Panc1 (cell line): ENCODE results near the gene SPEM2. TPM values are rescaled to one million over a fixed set of nuclear protein-coding genes. Genes with fewer than 3 reads are reported as not detected.

Experiments used
- ATAC-seq: fragments of 200-7000 bp; cut with Tn5 transposase; 2 replicates; pipeline ENCODE4 v1.9.1; 2020; ENCODE audit warnings: mild to moderate bottlenecking, moderate library complexity
- BruUV-seq: library from RNA; stranded (reverse); fragments of 400-500 nt; replicated peaks from 2 replicates; lab custom pipeline; 2021; lab: Mats Ljungman, UMichigan
- CTCF ChIA-PET: fragments of 300-600 bp; sonication (Branson Sonifier 250); formaldehyde crosslinking; loops from one replicate; lab custom pipeline; 2022; ENCODE audit warnings: antibody characterized with exemption; lab: Charles Lee
- POLR2A ChIA-PET: fragments of 300-600 bp; sonication (Branson Sonifier 250); formaldehyde crosslinking; loops from one replicate; lab custom pipeline; 2022; ENCODE audit warnings: antibody characterized with exemption; lab: Charles Lee
- DNase-seq: peaks from one replicate; pipeline ENCODE4 v3.0.0-alpha.2; 2010; ENCODE audit warnings: low read depth, low spot score
- H3K27ac ChIP-seq: 2 replicates; pipeline ENCODE4 v1.5.1; 2011; ENCODE audit warnings: mild to moderate bottlenecking, low read length, inconsistent platforms
- H3K27me3 ChIP-seq: fragments of 200-500 bp; sonication (Bioruptor generic); 2 replicates; pipeline ENCODE4 v1.6.0; 2014; ENCODE audit warnings: low read length, inconsistent platforms; ENCODE audit not compliant: control insufficient read depth, insufficient read depth
- H3K36me3 ChIP-seq: fragments of 200-500 bp; sonication (Bioruptor generic); 2 replicates; pipeline ENCODE4 v1.5.1; 2014; ENCODE audit warnings: inconsistent platforms, mild to moderate bottlenecking, low read length, moderate library complexity; ENCODE audit not compliant: control insufficient read depth, insufficient read depth
- H3K4me1 ChIP-seq: 2 replicates; pipeline ENCODE4 v1.5.1; 2011; ENCODE audit warnings: inconsistent platforms, mild to moderate bottlenecking, low read length, moderate library complexity; ENCODE audit not compliant: control insufficient read depth, insufficient read depth
- H3K4me3 ChIP-seq, 2 experiments: 2 replicates each; pipeline ENCODE4 v1.5.1; 2011 to 2012; ENCODE audit warnings: low read depth in 2 of 2, low read length in 2 of 2, mild to moderate bottlenecking in 2 of 2, inconsistent platforms in 1 of 2, moderate library complexity in 1 of 2
- H3K9me3 ChIP-seq: fragments of 200-500 bp; sonication (Bioruptor generic); 2 replicates; pipeline ENCODE4 v1.5.1; 2014; ENCODE audit warnings: low read depth, mild to moderate bottlenecking, inconsistent platforms, low read length, moderate library complexity; ENCODE audit not compliant: control insufficient read depth, insufficient read depth
- POLR2AphosphoS5 ChIP-seq: IDR thresholded peaks from 2 replicates; pipeline ENCODE4 v1.6.1; 2012; ENCODE audit warnings: mild to moderate bottlenecking, low read depth, low read length, moderate library complexity
- REST ChIP-seq, 2 experiments: IDR thresholded peaks; 2 replicates each; pipeline ENCODE4 v1.6.1; 2011 to 2012; ENCODE audit warnings: low read depth in 2 of 2, control low read depth in 1 of 2, low read length in 1 of 2, mild to moderate bottlenecking in 1 of 2, moderate library complexity in 1 of 2; ENCODE audit not compliant: insufficient read depth in 1 of 2
- SIN3A ChIP-seq: IDR thresholded peaks from 2 replicates; pipeline ENCODE4 v1.6.1; 2012; ENCODE audit warnings: low read depth, mild to moderate bottlenecking, low read length, moderate library complexity, borderline replicate concordance; ENCODE audit not compliant: insufficient read depth
- in situ Hi-C: cut with HindIII; loops from 2 replicates; pipeline ENCODE4 v1.10.0; 2016; ENCODE audit warnings: low sequenced_read_pairs, low pct_unique_long_range_greater_than_20kb
- intact Hi-C: fragments of 100-400 bp; cut with micrococcal nuclease; formaldehyde crosslinking; loops from one replicate; pipeline ENCODE4 v1.10.0; 2022; ENCODE audit not compliant: unreplicated experiment
- total RNA-seq: library from RNA; stranded (reverse); gene quantifications from one replicate; pipeline ENCODE4 v1.2.1, GENCODE V29; 2021; ENCODE audit not compliant: unreplicated experiment
- TF ChIP-seq, protein P1 (sequence below): fragments of 450-650 bp; IDR thresholded peaks from 2 replicates; pipeline ENCODE4 v1.5.1; 2017; ENCODE audit warnings: mild to moderate bottlenecking

The SPEM2 gene
- total RNA-seq, 1 experiment from 2014 or later = not detected

- Histone ChIP-seq H3K4me1 (no peaks in the 10 kb centered on the region), H3K27ac (no peak overlapping the region), H3K4me3 (no peak overlapping the region), H3K9me3 (no peaks in the 10 kb centered on the region), H3K36me3 (no peaks in the 10 kb centered on the region), H3K27me3 (no peaks in the 10 kb centered on the region)
- TF ChIP-seq SIN3A (no peak), REST (IDR thresholded peaks at IDR 0.05; ENCODE audit: insufficient read depth in 1 of 2, low read depth in 2 of 2, low read length in 1 of 2) (no peak)
- TF ChIP-seq, protein P1, sequence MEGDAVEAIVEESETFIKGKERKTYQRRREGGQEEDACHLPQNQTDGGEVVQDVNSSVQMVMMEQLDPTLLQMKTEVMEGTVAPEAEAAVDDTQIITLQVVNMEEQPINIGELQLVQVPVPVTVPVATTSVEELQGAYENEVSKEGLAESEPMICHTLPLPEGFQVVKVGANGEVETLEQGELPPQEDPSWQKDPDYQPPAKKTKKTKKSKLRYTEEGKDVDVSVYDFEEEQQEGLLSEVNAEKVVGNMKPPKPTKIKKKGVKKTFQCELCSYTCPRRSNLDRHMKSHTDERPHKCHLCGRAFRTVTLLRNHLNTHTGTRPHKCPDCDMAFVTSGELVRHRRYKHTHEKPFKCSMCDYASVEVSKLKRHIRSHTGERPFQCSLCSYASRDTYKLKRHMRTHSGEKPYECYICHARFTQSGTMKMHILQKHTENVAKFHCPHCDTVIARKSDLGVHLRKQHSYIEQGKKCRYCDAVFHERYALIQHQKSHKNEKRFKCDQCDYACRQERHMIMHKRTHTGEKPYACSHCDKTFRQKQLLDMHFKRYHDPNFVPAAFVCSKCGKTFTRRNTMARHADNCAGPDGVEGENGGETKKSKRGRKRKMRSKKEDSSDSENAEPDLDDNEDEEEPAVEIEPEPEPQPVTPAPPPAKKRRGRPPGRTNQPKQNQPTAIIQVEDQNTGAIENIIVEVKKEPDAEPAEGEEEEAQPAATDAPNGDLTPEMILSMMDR = no peak
- intact Hi-C loops = no loop called here
- BruUV-seq = no TSS peak
- in situ Hi-C loops = no loop called here
- DNase-seq (no peak), ATAC-seq (no peak)
- ChIA-PET POLR2A (no interaction called here), CTCF (no interaction called here)
These were observed 36.6 kb upstream of the SPEM2 start for GRCh38 chr17:7388856-7389255.

DNA sequence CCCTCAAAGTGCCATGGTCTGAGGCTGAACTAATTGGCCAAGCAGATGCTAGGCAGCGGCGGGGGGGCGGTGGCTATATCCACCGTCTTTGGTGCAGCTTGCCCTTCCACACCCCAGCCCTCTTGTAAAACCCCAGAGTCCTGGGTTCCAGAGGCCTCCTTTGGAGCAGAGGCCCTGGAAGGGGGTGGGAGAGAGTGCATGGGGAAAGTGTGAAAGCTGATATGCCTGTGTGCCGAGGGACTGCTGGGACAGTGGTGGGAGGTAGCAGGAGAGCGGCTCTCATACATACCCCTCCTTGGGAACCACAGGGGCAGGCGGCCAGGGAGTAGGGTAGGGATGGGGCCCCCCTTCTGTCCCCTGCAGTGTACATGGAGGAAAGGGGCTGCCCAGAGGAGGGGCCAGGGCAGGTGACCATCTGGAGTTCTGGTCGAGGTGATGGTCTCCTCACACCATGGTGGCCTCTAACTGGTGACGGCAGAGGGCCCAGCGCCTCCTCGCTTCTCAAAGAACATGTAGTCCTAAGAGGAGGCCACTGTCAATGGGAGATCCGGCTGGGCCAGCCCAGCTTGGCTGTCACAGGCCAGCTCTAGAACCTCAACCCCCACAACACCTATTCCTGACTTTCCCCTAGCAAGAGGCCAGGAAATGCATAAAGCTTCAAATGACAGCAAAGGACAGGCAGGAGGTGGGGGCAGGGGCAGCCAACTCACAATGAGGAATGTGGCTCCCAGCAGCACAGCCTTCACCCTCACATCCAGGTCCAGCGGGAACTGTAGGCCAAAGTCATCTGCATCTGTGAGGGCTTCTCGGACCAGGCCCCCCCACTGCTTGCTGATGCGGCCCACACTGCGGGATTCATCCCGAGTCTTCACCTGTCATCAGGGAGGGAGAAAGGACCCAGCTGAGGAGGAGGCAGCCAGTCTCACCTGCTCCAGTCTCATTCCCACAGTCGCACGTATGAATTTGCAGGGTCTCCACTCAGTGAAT is 35.2 kb upstream of the SPEM2 start:
- intact Hi-C loops = no loop called here
- Histone ChIP-seq H3K4me3 (no peak overlapping the region), H3K36me3 (no peaks in the 10 kb centered on the region), H3K27ac (no peak overlapping the region), H3K4me1 (no peaks in the 10 kb centered on the region), H3K27me3 (no peaks in the 10 kb centered on the region), H3K9me3 (no peaks in the 10 kb centered on the region)
- ChIA-PET CTCF (no interaction called here), POLR2A (no interaction called here)
- ATAC-seq (no peak), DNase-seq (no peak)
- TF ChIP-seq, protein P1 = no peak
- TF ChIP-seq SIN3A = no peak
- no peak for TF ChIP-seq POLR2AphosphoS5
- in situ Hi-C loops = no loop called here
- TSS peak; percentile 76 for BruUV-seq
